Naive thymus-derived CD4-positive, alpha-beta T cell (primary cell): ENCODE measurements around the gene RNF182. TPM values are rescaled to one million over a fixed set of nuclear protein-coding genes. Genes with fewer than 3 reads are reported as not detected.

Experiments used
- ATAC-seq: fragments of 150-1000 bp; cut with Tn5 transposase; 2 replicates; pipeline ENCODE4 v1.10.0; 2021; ENCODE audit warnings: mild to moderate bottlenecking, moderate library complexity
- CTCF ChIA-PET: fragments of 350-600 bp; sonication (Branson Sonifier 250); formaldehyde crosslinking; loops from one replicate; lab custom pipeline; 2021; ENCODE audit warnings: antibody characterized with exemption; lab: Charles Lee
- POLR2A ChIA-PET: fragments of 350-600 bp; sonication (Branson Sonifier 250); formaldehyde crosslinking; loops from one replicate; lab custom pipeline; 2021; ENCODE audit warnings: antibody characterized with exemption, inconsistent platforms; lab: Charles Lee
- DNase-seq, 9 donors: peaks; one replicate each; pipeline versions ENCODE4 v3.0.0 to v3.0.0-alpha.2; 2020 to 2022; ENCODE audit warnings: mixed read lengths in 1 of 9
- H3K27ac ChIP-seq: one replicate; pipeline ENCODE4 v1.7.0; 2013; ENCODE audit warnings: mild to moderate bottlenecking, low read depth, low read length, moderate library complexity
- H3K27me3 ChIP-seq, 2 donors: one replicate each; pipeline ENCODE4 v1.7.0; 2013; ENCODE audit warnings: low read length in 2 of 2, mild to moderate bottlenecking in 2 of 2, moderate library complexity in 2 of 2; ENCODE audit not compliant: control insufficient read depth in 2 of 2, insufficient read depth in 2 of 2
- H3K36me3 ChIP-seq, 3 experiments: 1 replicate in 2 of 3; 2 replicates in 1 of 3; pipeline ENCODE4 v1.7.0; 2013; ENCODE audit warnings: low read length in 3 of 3, mild to moderate bottlenecking in 3 of 3, moderate library complexity in 1 of 3; ENCODE audit not compliant: insufficient read depth in 3 of 3, control insufficient read depth in 2 of 3
- H3K4me1 ChIP-seq, 2 donors: one replicate each; pipeline ENCODE4 v1.7.0; 2013; ENCODE audit warnings: low read length in 2 of 2, mild to moderate bottlenecking in 2 of 2, moderate library complexity in 1 of 2; ENCODE audit not compliant: control insufficient read depth in 2 of 2, insufficient read depth in 2 of 2
- H3K4me3 ChIP-seq: 2 replicates; pipeline ENCODE4 v1.7.0; 2013; ENCODE audit warnings: mild to moderate bottlenecking, low read length
- H3K9me3 ChIP-seq, 3 experiments: 1 replicate in 2 of 3; 2 replicates in 1 of 3; pipeline ENCODE4 v1.7.0; 2013; ENCODE audit warnings: low read length in 3 of 3; ENCODE audit not compliant: control insufficient read depth in 2 of 3
- H3K27ac Mint-ChIP-seq, 9 donors: one replicate each; pipeline ENCODE4 v1.8.0; 2020 to 2022; ENCODE audit warnings: mixed read lengths in 9 of 9, mild to moderate bottlenecking in 8 of 9, moderate library complexity in 5 of 9, inconsistent platforms in 2 of 9
- H3K27me3 Mint-ChIP-seq, 5 donors: one replicate each; pipeline ENCODE4 v1.8.0; 2021 to 2022; ENCODE audit warnings: mixed read lengths in 5 of 5, mild to moderate bottlenecking in 1 of 5
- H3K36me3 Mint-ChIP-seq, 5 donors: one replicate each; pipeline ENCODE4 v1.8.0; 2020 to 2022; ENCODE audit warnings: mixed read lengths in 5 of 5, mild to moderate bottlenecking in 3 of 5, inconsistent platforms in 1 of 5
- H3K4me1 Mint-ChIP-seq, 7 donors: one replicate each; pipeline ENCODE4 v1.8.0; 2020 to 2022; ENCODE audit warnings: mixed read lengths in 7 of 7, mild to moderate bottlenecking in 3 of 7, inconsistent platforms in 1 of 7
- H3K4me3 Mint-ChIP-seq, 10 donors: one replicate each; pipeline ENCODE4 v1.8.0; 2020 to 2022; ENCODE audit warnings: mild to moderate bottlenecking in 10 of 10, mixed read lengths in 10 of 10, moderate library complexity in 6 of 10, inconsistent platforms in 2 of 10
- H3K9me3 Mint-ChIP-seq, 11 donors: one replicate each; pipeline ENCODE4 v1.8.0; 2020 to 2022; ENCODE audit warnings: mixed read lengths in 11 of 11, mild to moderate bottlenecking in 4 of 11, inconsistent platforms in 1 of 11, moderate library complexity in 1 of 11
- intact Hi-C, 2 donors: fragments of 100-400 bp; cut with micrococcal nuclease; formaldehyde crosslinking; loops; one replicate each; pipeline ENCODE4 v1.15.1; 2023
- polyA plus RNA-seq, 2 donors: library from polyadenylated mRNA; unstranded; fragments of 300-500 nt; fragmentation: Illumina TruSeq; gene quantifications; one replicate each; pipeline ENCODE4 v1.2.3, GENCODE V29; 2021
- total RNA-seq, 6 experiments: library from RNA in 5 of 6; stranded (reverse) in 5 of 6; gene quantifications; 1 replicate in 5 of 6; 2 replicates in 1 of 6; pipeline ENCODE4 v1.2.3 and lab custom pipeline; 2021 to 2026

The RNF182 gene
- total and polyA plus RNA-seq, 7 experiments from 2014 or later: not detected

- no peaks in the 10 kb centered on the region for H3K36me3 Mint-ChIP-seq
- Histone ChIP-seq H3K9me3 (no peaks in the 10 kb centered on the region), H3K36me3 (no peaks in the 10 kb centered on the region), H3K4me3 (no peak overlapping the region), H3K4me1 (no peaks in the 10 kb centered on the region), H3K27me3 (no peaks in the 10 kb centered on the region), H3K27ac (no peak overlapping the region)
- peaks cover 18 to 60% (median 35%) of the 10 kb centered on the region in 5 donors for H3K27me3 Mint-ChIP-seq
- H3K9me3 Mint-ChIP-seq: peaks cover 0 to 2% (median 0%) of the 10 kb centered on the region in 11 donors
- ATAC-seq: no peak
- H3K4me1 Mint-ChIP-seq: no peaks in the 10 kb centered on the region
- DNase-seq: no peak
- no peak overlapping the region for H3K27ac Mint-ChIP-seq
- ChIA-PET POLR2A (no interaction called here), CTCF (interaction anchor here (0.8 kb wide), 1 partner anchor 19 kb away, joined by 3 read pairs; no protein-coding TSS in a partner anchor)
- intact Hi-C loops: no loop called here
- no peak overlapping the region for H3K4me3 Mint-ChIP-seq
Observed at GRCh38 chr6:13915561-13916229, 9.1 kb upstream of the RNF182 start.

GRCh38 chr6:13916230-13916944 is 8.4 kb upstream of the RNF182 start:
- H3K27me3 Mint-ChIP-seq: peaks cover 18 to 62% (median 35%) of the 10 kb centered on the region in 5 donors
- no peaks in the 10 kb centered on the region for H3K4me1 Mint-ChIP-seq
- Histone ChIP-seq H3K4me1 (no peaks in the 10 kb centered on the region), H3K9me3 (no peaks in the 10 kb centered on the region), H3K36me3 (no peaks in the 10 kb centered on the region), H3K4me3 (no peak overlapping the region), H3K27me3 (no peaks in the 10 kb centered on the region), H3K27ac (no peak overlapping the region)
- no peaks in the 10 kb centered on the region for H3K36me3 Mint-ChIP-seq
- intact Hi-C loops: no loop called here
- no peak overlapping the region for H3K4me3 Mint-ChIP-seq
- no peak overlapping the region for H3K27ac Mint-ChIP-seq
- no peak for ATAC-seq
- DNase-seq: no peak
- ChIA-PET POLR2A (no interaction called here), CTCF (interaction anchor here (0.9 kb wide), 1 partner anchor 42 kb away, joined by 3 read pairs; no protein-coding TSS in a partner anchor)
- peaks cover 0 to 2% (median 0%) of the 10 kb centered on the region in 11 donors for H3K9me3 Mint-ChIP-seq

GRCh38 chr6:13917141-13917540 is 7.6 kb upstream of the RNF182 start:
- intact Hi-C loops: no loop called here
- Histone ChIP-seq H3K27me3 (no peaks in the 10 kb centered on the region), H3K9me3 (no peaks in the 10 kb centered on the region), H3K4me1 (no peaks in the 10 kb centered on the region), H3K4me3 (no peak overlapping the region), H3K27ac (no peak overlapping the region), H3K36me3 (no peaks in the 10 kb centered on the region)
- peaks cover 18 to 61% (median 30%) of the 10 kb centered on the region in 5 donors for H3K27me3 Mint-ChIP-seq
- ChIA-PET CTCF (interaction anchor here (0.9 kb wide), 1 partner anchor 43 kb away, joined by 3 read pairs; no protein-coding TSS in a partner anchor), POLR2A (no interaction called here)
- H3K4me1 Mint-ChIP-seq: no peaks in the 10 kb centered on the region
- peaks cover 0 to 2% (median 0%) of the 10 kb centered on the region in 11 donors for H3K9me3 Mint-ChIP-seq
- no peak overlapping the region for H3K4me3 Mint-ChIP-seq
- DNase-seq: no peak
- H3K27ac Mint-ChIP-seq: no peak overlapping the region
- no peaks in the 10 kb centered on the region for H3K36me3 Mint-ChIP-seq
- ATAC-seq: no peak

- intact Hi-C loops: no loop called here
- no peaks in the 10 kb centered on the region for H3K4me1 Mint-ChIP-seq
- Histone ChIP-seq H3K27ac (no peak overlapping the region), H3K27me3 (peaks cover 0 to 4% of the 10 kb centered on the region in 2 donors), H3K36me3 (no peaks in the 10 kb centered on the region), H3K4me1 (no peaks in the 10 kb centered on the region), H3K9me3 (no peaks in the 10 kb centered on the region), H3K4me3 (no peak overlapping the region)
- no peak for DNase-seq
- H3K36me3 Mint-ChIP-seq: no peaks in the 10 kb centered on the region
- no peak overlapping the region for H3K27ac Mint-ChIP-seq
- peaks cover 20 to 66% (median 26%) of the 10 kb centered on the region in 5 donors for H3K27me3 Mint-ChIP-seq
- peaks cover 0 to 2% (median 0%) of the 10 kb centered on the region in 11 donors for H3K9me3 Mint-ChIP-seq
- ATAC-seq: no peak
- no peak overlapping the region for H3K4me3 Mint-ChIP-seq
- ChIA-PET CTCF (no interaction called here), POLR2A (no interaction called here)
Observed at GRCh38 chr6:13918686-13919250, 6.0 kb upstream of the RNF182 start.

GRCh38 chr6:13919861-13920260 is 4.9 kb upstream of the RNF182 start:
- Histone ChIP-seq H3K4me1 (peaks cover 5 to 7% of the 10 kb centered on the region in 2 donors), H3K27me3 (peaks cover 5 to 9% of the 10 kb centered on the region in 2 donors), H3K27ac (no peak overlapping the region), H3K9me3 (no peaks in the 10 kb centered on the region), H3K4me3 (no peak overlapping the region), H3K36me3 (no peaks in the 10 kb centered on the region)
- no peak for ATAC-seq
- H3K27me3 Mint-ChIP-seq: peaks cover 26 to 68% (median 30%) of the 10 kb centered on the region in 5 donors
- no peaks in the 10 kb centered on the region for H3K36me3 Mint-ChIP-seq
- no peak overlapping the region for H3K4me3 Mint-ChIP-seq
- CTCF ChIA-PET: no interaction called here
- POLR2A ChIA-PET: no interaction called here
- no peak for DNase-seq
- no peak overlapping the region for H3K27ac Mint-ChIP-seq
- peaks cover 5 to 8% (median 7%) of the 10 kb centered on the region in 7 donors for H3K4me1 Mint-ChIP-seq
- intact Hi-C loops: no loop called here
- H3K9me3 Mint-ChIP-seq: peaks cover 0 to 2% (median 0%) of the 10 kb centered on the region in 11 donors

- Mint-ChIP-seq H3K27me3 (peaks cover 25 to 68% (median 31%) of the 10 kb centered on the region in 5 donors), H3K4me1 (peaks cover 5 to 13% (median 12%) of the 10 kb centered on the region in 7 donors), H3K27ac (no peak overlapping the region), H3K36me3 (no peaks in the 10 kb centered on the region), H3K9me3 (peaks cover 0 to 2% (median 0%) of the 10 kb centered on the region in 11 donors), H3K4me3 (no peak overlapping the region)
- peaks cover 10 to 13% of the 10 kb centered on the region in 2 donors for H3K27me3 ChIP-seq
- H3K4me1 ChIP-seq: peaks cover 11% of the 10 kb centered on the region in 2 donors
- H3K4me3 ChIP-seq: no peak overlapping the region
- DNase-seq (no peak), ATAC-seq (no peak)
- no peaks in the 10 kb centered on the region for H3K36me3 ChIP-seq
- H3K9me3 ChIP-seq: no peaks in the 10 kb centered on the region
- intact Hi-C loops: no loop called here
- H3K27ac ChIP-seq: no peak overlapping the region
- POLR2A ChIA-PET: no interaction called here
- CTCF ChIA-PET: interaction anchor here (0.7 kb wide), 1 partner anchor 46 kb away, joined by 3 read pairs; no protein-coding TSS in a partner anchor
Observed at GRCh38 chr6:13920552-13920951, 4.2 kb upstream of the RNF182 start.
